Thyroid gland (tissue), 4 donors: ENCODE results near the gene TMEM175. TPM values are rescaled to one million over a fixed set of nuclear protein-coding genes. Genes with fewer than 3 reads are reported as not detected.
"Not testable (repeated sequence)": the region's sequence is repeated elsewhere in the genome, so short reads cannot be mapped to it uniquely, and the experiment has no call there.

Source experiments
- DNase-seq, 2 donors: peaks; one replicate each; pipeline ENCODE4 v3.0.0-alpha.2; 2019
- H3K27ac ChIP-seq, 3 donors: fragments of 200-600 bp; sonication (generic); 1 replicate in 2 of 3; 2 replicates in 1 of 3; pipeline ENCODE4 v1.5.1; 2016 to 2019; ENCODE audit warnings: mild to moderate bottlenecking in 1 of 3, moderate library complexity in 1 of 3
- H3K27me3 ChIP-seq: fragments of 200-600 bp; sonication (generic); one replicate; pipeline ENCODE4 v1.5.1; 2019
- H3K36me3 ChIP-seq, 2 donors: fragments of 200-600 bp; sonication (generic); one replicate each; pipeline ENCODE4 v1.5.1; 2016 to 2019
- H3K4me1 ChIP-seq, 2 donors: fragments of 200-600 bp; sonication (generic); one replicate each; pipeline ENCODE4 v1.5.1; 2017 to 2019
- H3K4me3 ChIP-seq, 3 donors: fragments of 200-600 bp; sonication (generic); replicated peaks in 1 of 3; 1 replicate in 2 of 3; 2 replicates in 1 of 3; pipeline ENCODE4 v1.5.1; 2016; ENCODE audit warnings: mild to moderate bottlenecking in 1 of 3
- H3K9me3 ChIP-seq: fragments of 200-600 bp; sonication (generic); one replicate; pipeline ENCODE4 v1.5.1; 2017
- CTCF ChIP-seq, 6 experiments: fragments of 200-600 bp in 3 of 6; fragments of 450-650 bp in 3 of 6; sonication (generic) in 3 of 6; IDR thresholded peaks; one replicate each; pipeline ENCODE4 v1.5.1; 2016 to 2019; ENCODE audit warnings: antibody characterized with exemption in 6 of 6, mild to moderate bottlenecking in 2 of 6, inconsistent platforms in 1 of 6, moderate library complexity in 1 of 6
- POLR2A ChIP-seq, 2 donors: fragments of 450-650 bp; IDR thresholded peaks; one replicate each; pipeline ENCODE4 v1.6.1; 2017; ENCODE audit warnings: antibody characterized with exemption in 2 of 2, mild to moderate bottlenecking in 2 of 2, moderate library complexity in 1 of 2
- WGBS, 2 donors: methylation state at CpG; one replicate each; pipeline ENCODE4 v1.1.5; 2017; 5-methylcytosine and 5-hydroxymethylcytosine counted together
- intact Hi-C: fragments of 100-400 bp; cut with DNase I; formaldehyde crosslinking; loops from one replicate; pipeline ENCODE4 v1.15.1; 2023
- total RNA-seq, 4 donors: library from RNA; depleted of rRNA; stranded (reverse); fragments of >200 nt; gene quantifications; one replicate each; pipeline ENCODE4 v1.2.3, GENCODE V29; 2016

TMEM175 gene
- total RNA-seq, 4 donors from 2014 or later, result 33.6 to 63.9 (median 40.4) TPM

- Histone ChIP-seq H3K27me3 (no peaks in the 10 kb centered on the region), H3K27ac (no peak overlapping the region), H3K9me3 (no peaks in the 10 kb centered on the region), H3K4me1 (no peaks in the 10 kb centered on the region), H3K4me3 (no peak overlapping the region), H3K36me3 (peaks cover 8 to 19% of the 10 kb centered on the region in 2 donors)
- DNase-seq, result peak in 1 of 2 donors; percentile 0
- intact Hi-C loops, result no loop called here
- 70 to 84% methylated on average over 12 to 17 of the region's 20 CpGs for WGBS, 2 donors
- no peak for TF ChIP-seq POLR2A (IDR thresholded peaks at IDR 0.05)
- TF ChIP-seq CTCF (IDR thresholded peaks at IDR 0.05), result no peak
Measured at GRCh38 chr4:915041-915474, 17.2 kb upstream of the TMEM175 start.

- no peak for DNase-seq
- Histone ChIP-seq H3K4me3 (no peak overlapping the region), H3K27me3 (no peaks in the 10 kb centered on the region), H3K27ac (no peak overlapping the region), H3K9me3 (no peaks in the 10 kb centered on the region), H3K4me1 (no peaks in the 10 kb centered on the region), H3K36me3 (peaks cover 8 to 18% of the 10 kb centered on the region in 2 donors)
- intact Hi-C loops, result no loop called here
- WGBS, 2 donors, result 58 to 60% methylated on average over 8 of the region's 8 CpGs
- no peak for TF ChIP-seq CTCF (IDR thresholded peaks at IDR 0.05)
- no peak for TF ChIP-seq POLR2A (IDR thresholded peaks at IDR 0.05)
Measured at GRCh38 chr4:915595-915994, 16.7 kb upstream of the TMEM175 start.

GRCh38 chr4:917466-917865, 14.8 kb upstream of the TMEM175 start:
- intact Hi-C loops, result no loop called here
- Histone ChIP-seq H3K4me1 (no peaks in the 10 kb centered on the region), H3K4me3 (no peak overlapping the region), H3K36me3 (no peaks in the 10 kb centered on the region), H3K27me3 (no peaks in the 10 kb centered on the region), H3K9me3 (no peaks in the 10 kb centered on the region), H3K27ac (no peak overlapping the region)
- TF ChIP-seq POLR2A (IDR thresholded peaks at IDR 0.05) (no peak), CTCF (IDR thresholded peaks at IDR 0.05) (no peak)
- 96% methylated on average over 7 of the region's 7 CpGs for WGBS, 2 donors
- no peak for DNase-seq

- Histone ChIP-seq H3K36me3 (no peaks in the 10 kb centered on the region), H3K4me3 (no peak overlapping the region), H3K27me3 (no peaks in the 10 kb centered on the region), H3K9me3 (no peaks in the 10 kb centered on the region), H3K4me1 (no peaks in the 10 kb centered on the region), H3K27ac (no peak overlapping the region)
- no peak for TF ChIP-seq CTCF (IDR thresholded peaks at IDR 0.05)
- no peak for TF ChIP-seq POLR2A (IDR thresholded peaks at IDR 0.05)
- no peak for DNase-seq
- 94 to 98% methylated on average over 2 of the region's 2 CpGs for WGBS, 2 donors
- intact Hi-C loops, result no loop called here
Measured at GRCh38 chr4:917992-918391, 14.3 kb upstream of the TMEM175 start.

- DNase-seq, intact Hi-C loops: not testable (repeated sequence)
- WGBS, 2 donors, result 90 to 96% methylated on average over 5 to 6 of the region's 6 CpGs
Measured at GRCh38 chr4:918591-918990, 13.7 kb upstream of the TMEM175 start.

GRCh38 chr4:919004-919680, 13.1 kb upstream of the TMEM175 start:
- H3K9me3 ChIP-seq, DNase-seq, H3K4me1 ChIP-seq, intact Hi-C loops, H3K27me3 ChIP-seq, H3K36me3 ChIP-seq, H3K4me3 ChIP-seq: not testable (repeated sequence)
- 93 to 97% methylated on average over 12 to 14 of the region's 15 CpGs for WGBS, 2 donors
- H3K27ac ChIP-seq, result peak overlapping the region in 1 of 3 donors; percentile 1

More at GRCh38 chr4:918591-918990, 13.7 kb upstream of the TMEM175 start:
- H3K27ac ChIP-seq, H3K4me3 ChIP-seq, H3K9me3 ChIP-seq, H3K36me3 ChIP-seq, H3K27me3 ChIP-seq, H3K4me1 ChIP-seq: not testable (repeated sequence)
